ENCODE data around the gene P3H4.

DNA sequence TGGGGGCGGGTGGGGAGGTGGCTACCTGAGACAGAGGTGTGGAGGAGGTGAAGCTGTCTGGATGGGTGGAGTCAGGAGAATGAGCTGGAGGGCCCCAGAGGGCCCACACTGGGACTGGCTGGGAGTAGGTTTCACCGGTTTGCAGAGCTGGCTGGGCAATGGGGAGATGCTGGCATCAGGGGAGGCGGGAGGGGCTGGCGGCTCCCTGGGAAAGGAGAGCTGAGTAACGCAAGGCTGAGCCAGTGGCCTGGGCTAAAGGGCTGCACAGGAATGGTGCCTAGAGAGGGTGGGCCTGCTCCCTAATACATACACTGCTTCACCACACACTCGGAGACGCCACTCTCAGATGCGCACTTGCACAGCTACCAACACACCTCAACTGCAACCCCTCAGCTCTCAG is 12.4 kb downstream of the P3H4 start:
- TF ChIP-seq EZH2 (IDR thresholded peaks at IDR 0.05; ENCODE audit: borderline replicate concordance, insufficient read depth, low read length, poor library complexity, severe bottlenecking) = no peak
- TF ChIP-seq, protein P1, sequence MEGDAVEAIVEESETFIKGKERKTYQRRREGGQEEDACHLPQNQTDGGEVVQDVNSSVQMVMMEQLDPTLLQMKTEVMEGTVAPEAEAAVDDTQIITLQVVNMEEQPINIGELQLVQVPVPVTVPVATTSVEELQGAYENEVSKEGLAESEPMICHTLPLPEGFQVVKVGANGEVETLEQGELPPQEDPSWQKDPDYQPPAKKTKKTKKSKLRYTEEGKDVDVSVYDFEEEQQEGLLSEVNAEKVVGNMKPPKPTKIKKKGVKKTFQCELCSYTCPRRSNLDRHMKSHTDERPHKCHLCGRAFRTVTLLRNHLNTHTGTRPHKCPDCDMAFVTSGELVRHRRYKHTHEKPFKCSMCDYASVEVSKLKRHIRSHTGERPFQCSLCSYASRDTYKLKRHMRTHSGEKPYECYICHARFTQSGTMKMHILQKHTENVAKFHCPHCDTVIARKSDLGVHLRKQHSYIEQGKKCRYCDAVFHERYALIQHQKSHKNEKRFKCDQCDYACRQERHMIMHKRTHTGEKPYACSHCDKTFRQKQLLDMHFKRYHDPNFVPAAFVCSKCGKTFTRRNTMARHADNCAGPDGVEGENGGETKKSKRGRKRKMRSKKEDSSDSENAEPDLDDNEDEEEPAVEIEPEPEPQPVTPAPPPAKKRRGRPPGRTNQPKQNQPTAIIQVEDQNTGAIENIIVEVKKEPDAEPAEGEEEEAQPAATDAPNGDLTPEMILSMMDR (IDR thresholded peaks at IDR 0.05; ENCODE audit: poor library complexity, severe bottlenecking) = no peak
- TF ChIP-seq, protein P2, sequence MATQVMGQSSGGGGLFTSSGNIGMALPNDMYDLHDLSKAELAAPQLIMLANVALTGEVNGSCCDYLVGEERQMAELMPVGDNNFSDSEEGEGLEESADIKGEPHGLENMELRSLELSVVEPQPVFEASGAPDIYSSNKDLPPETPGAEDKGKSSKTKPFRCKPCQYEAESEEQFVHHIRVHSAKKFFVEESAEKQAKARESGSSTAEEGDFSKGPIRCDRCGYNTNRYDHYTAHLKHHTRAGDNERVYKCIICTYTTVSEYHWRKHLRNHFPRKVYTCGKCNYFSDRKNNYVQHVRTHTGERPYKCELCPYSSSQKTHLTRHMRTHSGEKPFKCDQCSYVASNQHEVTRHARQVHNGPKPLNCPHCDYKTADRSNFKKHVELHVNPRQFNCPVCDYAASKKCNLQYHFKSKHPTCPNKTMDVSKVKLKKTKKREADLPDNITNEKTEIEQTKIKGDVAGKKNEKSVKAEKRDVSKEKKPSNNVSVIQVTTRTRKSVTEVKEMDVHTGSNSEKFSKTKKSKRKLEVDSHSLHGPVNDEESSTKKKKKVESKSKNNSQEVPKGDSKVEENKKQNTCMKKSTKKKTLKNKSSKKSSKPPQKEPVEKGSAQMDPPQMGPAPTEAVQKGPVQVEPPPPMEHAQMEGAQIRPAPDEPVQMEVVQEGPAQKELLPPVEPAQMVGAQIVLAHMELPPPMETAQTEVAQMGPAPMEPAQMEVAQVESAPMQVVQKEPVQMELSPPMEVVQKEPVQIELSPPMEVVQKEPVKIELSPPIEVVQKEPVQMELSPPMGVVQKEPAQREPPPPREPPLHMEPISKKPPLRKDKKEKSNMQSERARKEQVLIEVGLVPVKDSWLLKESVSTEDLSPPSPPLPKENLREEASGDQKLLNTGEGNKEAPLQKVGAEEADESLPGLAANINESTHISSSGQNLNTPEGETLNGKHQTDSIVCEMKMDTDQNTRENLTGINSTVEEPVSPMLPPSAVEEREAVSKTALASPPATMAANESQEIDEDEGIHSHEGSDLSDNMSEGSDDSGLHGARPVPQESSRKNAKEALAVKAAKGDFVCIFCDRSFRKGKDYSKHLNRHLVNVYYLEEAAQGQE (IDR thresholded peaks at IDR 0.05; ENCODE audit: borderline replicate concordance) = no peak
- TF ChIP-seq EP300 (conservative IDR thresholded peaks at IDR 0.05; ENCODE audit: poor library complexity, severe bottlenecking) = no peak
- TF ChIP-seq MXI1 (conservative IDR thresholded peaks at IDR 0.05; ENCODE audit: poor library complexity, severe bottlenecking) = no peak
- TF ChIP-seq RAD21 (conservative IDR thresholded peaks at IDR 0.05) = no peak
- TF ChIP-seq TAF1 (IDR thresholded peaks at IDR 0.05; ENCODE audit: low read depth) = no peak
- TF ChIP-seq POLR2AphosphoS5 (IDR thresholded peaks at IDR 0.05) = no peak
- no peak for TF ChIP-seq SMC3 (conservative IDR thresholded peaks at IDR 0.05; ENCODE audit: poor library complexity)
